Measurements from ENCODE around the gene MAML2.

DNA sequence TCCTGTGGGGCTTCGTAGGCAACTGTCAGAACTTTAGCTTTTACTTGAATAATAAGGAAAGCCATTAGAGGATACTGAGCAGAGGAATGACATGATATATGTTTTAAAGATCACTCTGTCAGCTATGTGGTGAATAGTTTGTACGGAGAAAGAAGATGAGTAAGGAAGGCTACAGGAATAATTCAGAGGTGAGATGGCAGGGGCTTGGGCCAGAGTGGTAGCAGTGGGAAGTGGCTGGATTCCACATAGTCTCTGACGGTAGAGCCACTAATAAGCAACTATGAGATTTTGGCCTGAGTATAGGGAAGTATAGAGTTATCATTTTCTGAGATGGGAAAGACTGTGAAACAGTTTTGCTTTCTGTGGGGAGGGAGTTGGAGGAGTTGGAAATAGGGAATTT, 325.1 kb downstream of the MAML2 start:
- no peak for TF ChIP-seq EZH2 (IDR thresholded peaks at IDR 0.05; ENCODE audit: low read depth)
- TF ChIP-seq, protein P1, sequence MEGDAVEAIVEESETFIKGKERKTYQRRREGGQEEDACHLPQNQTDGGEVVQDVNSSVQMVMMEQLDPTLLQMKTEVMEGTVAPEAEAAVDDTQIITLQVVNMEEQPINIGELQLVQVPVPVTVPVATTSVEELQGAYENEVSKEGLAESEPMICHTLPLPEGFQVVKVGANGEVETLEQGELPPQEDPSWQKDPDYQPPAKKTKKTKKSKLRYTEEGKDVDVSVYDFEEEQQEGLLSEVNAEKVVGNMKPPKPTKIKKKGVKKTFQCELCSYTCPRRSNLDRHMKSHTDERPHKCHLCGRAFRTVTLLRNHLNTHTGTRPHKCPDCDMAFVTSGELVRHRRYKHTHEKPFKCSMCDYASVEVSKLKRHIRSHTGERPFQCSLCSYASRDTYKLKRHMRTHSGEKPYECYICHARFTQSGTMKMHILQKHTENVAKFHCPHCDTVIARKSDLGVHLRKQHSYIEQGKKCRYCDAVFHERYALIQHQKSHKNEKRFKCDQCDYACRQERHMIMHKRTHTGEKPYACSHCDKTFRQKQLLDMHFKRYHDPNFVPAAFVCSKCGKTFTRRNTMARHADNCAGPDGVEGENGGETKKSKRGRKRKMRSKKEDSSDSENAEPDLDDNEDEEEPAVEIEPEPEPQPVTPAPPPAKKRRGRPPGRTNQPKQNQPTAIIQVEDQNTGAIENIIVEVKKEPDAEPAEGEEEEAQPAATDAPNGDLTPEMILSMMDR (conservative IDR thresholded peaks at IDR 0.05) = no peak

All from PC-9 (cell line).